WTC11 (cell line): ENCODE results near the gene GABRB1. TPM values are rescaled to one million over a fixed set of nuclear protein-coding genes. Genes with fewer than 3 reads are reported as not detected.

ENCODE experiments used
- ATAC-seq: fragments of 200-7000 bp; cut with Tn5 transposase; 2 replicates; pipeline ENCODE4 v1.10.0; 2021; ENCODE audit warnings: mild to moderate bottlenecking, moderate library complexity
- CTCF ChIA-PET: fragments of 300-600 bp; sonication (Branson Sonifier 250); formaldehyde crosslinking; loops from one replicate; lab custom pipeline; 2021; ENCODE audit warnings: antibody characterized with exemption; lab: Charles Lee
- POLR2A ChIA-PET: fragments of 350-600 bp; sonication (Branson Sonifier 250); formaldehyde crosslinking; loops from one replicate; lab custom pipeline; 2021; ENCODE audit warnings: antibody characterized with exemption; lab: Charles Lee
- DNase-seq: peaks from one replicate; pipeline ENCODE4 v3.0.0; 2021; ENCODE audit warnings: low spot score
- H3K27ac Mint-ChIP-seq: 2 replicates; pipeline ENCODE4 v1.8.0; 2021; ENCODE audit warnings: mixed read lengths
- H3K27me3 Mint-ChIP-seq: 2 replicates; pipeline ENCODE4 v1.8.0; 2021; ENCODE audit warnings: low read depth, mild to moderate bottlenecking, moderate library complexity, mixed read lengths
- H3K36me3 Mint-ChIP-seq: 2 replicates; pipeline ENCODE4 v1.8.0; 2021; ENCODE audit warnings: mixed read lengths
- H3K4me1 Mint-ChIP-seq: 2 replicates; pipeline ENCODE4 v1.8.0; 2022; ENCODE audit warnings: mixed read lengths
- H3K4me3 Mint-ChIP-seq: 2 replicates; pipeline ENCODE4 v1.8.0; 2021; ENCODE audit warnings: mild to moderate bottlenecking, moderate library complexity, mixed read lengths
- H3K9me3 Mint-ChIP-seq: 2 replicates; pipeline ENCODE4 v1.8.0; 2021; ENCODE audit warnings: mixed read lengths
- CBFB ChIP-seq: sonication (generic); formaldehyde crosslinking; IDR thresholded peaks from 2 replicates; pipeline ENCODE4 v1.8.1; 2022; ENCODE audit warnings: mild to moderate bottlenecking, low read depth, missing genetic modification reagents
- GABPB1 ChIP-seq: sonication (generic); formaldehyde crosslinking; IDR thresholded peaks from 2 replicates; pipeline ENCODE4 v1.8.1; 2023; ENCODE audit warnings: mild to moderate bottlenecking, missing genetic modification reagents
- IRF2 ChIP-seq: sonication (generic); formaldehyde crosslinking; IDR thresholded peaks from 2 replicates; pipeline ENCODE4 v1.8.0; 2022; ENCODE audit warnings: low read depth, missing genetic modification reagents, borderline replicate concordance
- JAZF1 ChIP-seq: fragments of 250-450 bp; sonication (Bioruptor Pico); IDR thresholded peaks from 2 replicates; pipeline ENCODE4 v1.9.0; 2021; ENCODE audit warnings: moderate library complexity, mild to moderate bottlenecking, inconsistent platforms
- ZNF263 ChIP-seq: sonication (generic); formaldehyde crosslinking; IDR thresholded peaks from 2 replicates; pipeline ENCODE4 v1.8.1; 2022; ENCODE audit warnings: low read depth, mild to moderate bottlenecking, moderate library complexity, missing genetic modification reagents
- ZNF396 ChIP-seq: fragments of 250-450 bp; sonication (Bioruptor Pico); IDR thresholded peaks from 2 replicates; pipeline ENCODE4 v1.8.0; 2021; ENCODE audit warnings: mild to moderate bottlenecking, moderate library complexity, borderline replicate concordance
- total RNA-seq: library from RNA; stranded (reverse); gene quantifications from 3 replicates; pipeline ENCODE4 v1.2.3, GENCODE V29; 2021
- TF ChIP-seq, protein P1 (sequence below): fragments of 250-450 bp; sonication (Bioruptor Pico); IDR thresholded peaks from 2 replicates; pipeline ENCODE4 v1.9.0; 2021; ENCODE audit warnings: mild to moderate bottlenecking
- TF ChIP-seq, protein P2 (sequence below): fragments of 250-450 bp; sonication (Bioruptor Pico); conservative IDR thresholded peaks from 2 replicates; pipeline ENCODE4 v1.9.0; 2021; ENCODE audit warnings: mild to moderate bottlenecking
- TF ChIP-seq, protein P3 (sequence below): fragments of 200-600 bp; IDR thresholded peaks from 2 replicates; pipeline ENCODE4 v1.8.0; 2022; ENCODE audit warnings: antibody characterized with exemption
- TF ChIP-seq, protein P4 (sequence below): fragments of 250-450 bp; sonication (Bioruptor Pico); IDR thresholded peaks from 2 replicates; pipeline ENCODE4 v1.9.0; 2021; ENCODE audit warnings: mild to moderate bottlenecking, borderline replicate concordance

The GABRB1 gene
- total RNA-seq, 1 experiment from 2014 or later, result 0.66 TPM

DNA sequence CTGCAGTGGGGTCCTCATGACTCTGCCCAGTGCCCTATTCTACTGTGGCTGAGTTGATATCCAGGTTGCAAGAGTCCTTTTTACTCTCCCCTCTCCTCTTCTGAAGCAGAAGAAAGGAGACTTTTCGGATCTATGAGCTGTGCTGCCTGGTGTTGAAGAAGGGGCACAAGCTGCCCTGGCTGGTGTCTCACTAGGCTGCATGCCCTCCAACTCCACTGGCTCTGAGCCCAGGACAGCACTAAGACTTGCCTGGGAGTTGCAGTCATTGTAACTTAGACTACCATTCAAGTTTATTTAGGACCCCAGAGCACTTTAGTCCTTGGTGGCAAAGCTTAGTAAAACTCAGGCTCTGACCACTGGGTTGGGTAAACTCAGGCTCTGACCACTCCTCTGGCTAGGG lies 89.4 kb downstream of the GABRB1 start (continued):
- TF ChIP-seq ZNF396 (CRISPR knock-in tag) (no peak), GABPB1 (CRISPR knock-in tag) (no peak), CBFB (CRISPR knock-in tag) (no peak), ZNF263 (CRISPR knock-in tag) (no peak), IRF2 (no peak), JAZF1 (CRISPR knock-in tag) (no peak)
- TF ChIP-seq, protein P1, sequence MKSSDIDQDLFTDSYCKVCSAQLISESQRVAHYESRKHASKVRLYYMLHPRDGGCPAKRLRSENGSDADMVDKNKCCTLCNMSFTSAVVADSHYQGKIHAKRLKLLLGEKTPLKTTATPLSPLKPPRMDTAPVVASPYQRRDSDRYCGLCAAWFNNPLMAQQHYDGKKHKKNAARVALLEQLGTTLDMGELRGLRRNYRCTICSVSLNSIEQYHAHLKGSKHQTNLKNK (CRISPR knock-in tag), result no peak
- TF ChIP-seq, protein P2, sequence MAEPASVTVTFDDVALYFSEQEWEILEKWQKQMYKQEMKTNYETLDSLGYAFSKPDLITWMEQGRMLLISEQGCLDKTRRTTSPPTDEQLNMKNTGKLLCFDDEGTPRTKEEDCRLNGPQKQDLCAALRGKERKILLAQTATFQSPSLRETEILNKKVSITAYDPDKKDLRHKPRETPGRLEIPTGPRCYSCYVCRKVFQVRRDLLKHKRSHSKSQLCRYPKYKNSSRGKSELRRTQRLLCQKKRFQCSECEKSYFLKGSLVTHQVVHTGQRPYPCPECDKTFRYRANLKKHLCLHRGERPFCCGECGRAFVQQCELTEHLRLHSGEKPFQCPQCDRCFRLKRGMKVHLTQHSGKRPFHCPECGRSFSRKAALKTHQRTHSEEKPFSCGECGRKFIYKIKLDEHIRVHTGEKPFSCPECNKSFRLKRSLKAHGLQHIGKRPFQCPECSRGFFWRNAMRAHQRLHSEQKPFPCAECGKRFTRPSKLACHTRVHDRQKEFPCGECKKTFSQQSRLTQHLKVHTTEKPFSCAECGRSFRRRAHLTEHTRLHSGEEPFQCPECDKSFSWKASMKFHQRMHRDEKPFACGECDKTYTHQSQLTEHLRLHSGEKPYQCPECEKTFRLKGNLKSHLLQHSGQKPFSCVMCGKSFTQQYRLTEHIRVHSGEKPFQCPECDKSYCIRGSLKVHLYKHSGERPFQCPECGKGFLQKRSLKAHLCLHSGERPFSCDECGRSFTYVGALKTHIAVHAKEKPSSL (CRISPR knock-in tag), result no peak

DNA sequence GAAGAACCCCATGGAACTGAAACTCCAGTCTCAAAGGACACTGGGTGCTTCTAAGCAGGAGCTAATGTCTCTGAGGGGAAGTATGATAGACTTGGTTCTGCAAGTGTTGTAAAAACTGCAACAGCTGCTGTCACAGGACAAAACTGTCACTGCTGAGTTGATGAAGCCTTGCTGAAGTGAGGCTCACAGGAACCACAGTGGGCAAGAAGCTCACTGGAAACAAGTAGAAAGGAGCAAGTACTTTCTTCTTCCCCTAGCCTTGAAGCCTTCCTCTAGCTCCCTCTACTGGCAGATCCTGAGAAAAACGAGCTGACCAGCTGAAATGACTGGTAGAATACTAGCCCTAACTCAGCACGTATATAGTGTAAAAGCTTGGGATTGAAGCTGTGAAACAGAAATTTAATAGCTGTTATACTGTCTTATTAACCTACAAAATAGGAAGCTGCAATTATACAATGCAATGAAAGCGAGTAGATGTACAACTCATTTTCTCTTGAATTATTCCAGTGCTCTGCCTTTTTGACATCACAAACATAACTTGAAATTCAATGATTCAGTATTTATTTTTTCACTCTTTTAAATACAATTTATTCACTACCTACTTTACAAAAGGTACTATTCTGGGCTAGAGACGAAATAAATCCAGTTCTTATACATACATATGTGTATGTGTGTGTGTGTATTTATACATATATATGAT lies 91.4 kb downstream of the GABRB1 start:
- CTCF ChIA-PET, result interaction anchor here (0.6 to 1.3 kb wide), 34 partner anchors 8 to 443 kb away, joined by 3 to 12 read pairs (median 4); partner anchors contain the start of gene GABRA4
- H3K36me3 Mint-ChIP-seq, result no peaks in the 10 kb centered on the region
- no peak overlapping the region for H3K4me3 Mint-ChIP-seq

More for the DNA sequence above, 91.4 kb downstream of the GABRB1 start:
- DNase-seq, result peak; percentile 75
- POLR2A ChIA-PET, result no interaction called here
- Mint-ChIP-seq H3K27ac (no peak overlapping the region), H3K9me3 (no peaks in the 10 kb centered on the region), H3K4me1 (no peaks in the 10 kb centered on the region), H3K27me3 (no peaks in the 10 kb centered on the region)
- TF ChIP-seq, protein P3, sequence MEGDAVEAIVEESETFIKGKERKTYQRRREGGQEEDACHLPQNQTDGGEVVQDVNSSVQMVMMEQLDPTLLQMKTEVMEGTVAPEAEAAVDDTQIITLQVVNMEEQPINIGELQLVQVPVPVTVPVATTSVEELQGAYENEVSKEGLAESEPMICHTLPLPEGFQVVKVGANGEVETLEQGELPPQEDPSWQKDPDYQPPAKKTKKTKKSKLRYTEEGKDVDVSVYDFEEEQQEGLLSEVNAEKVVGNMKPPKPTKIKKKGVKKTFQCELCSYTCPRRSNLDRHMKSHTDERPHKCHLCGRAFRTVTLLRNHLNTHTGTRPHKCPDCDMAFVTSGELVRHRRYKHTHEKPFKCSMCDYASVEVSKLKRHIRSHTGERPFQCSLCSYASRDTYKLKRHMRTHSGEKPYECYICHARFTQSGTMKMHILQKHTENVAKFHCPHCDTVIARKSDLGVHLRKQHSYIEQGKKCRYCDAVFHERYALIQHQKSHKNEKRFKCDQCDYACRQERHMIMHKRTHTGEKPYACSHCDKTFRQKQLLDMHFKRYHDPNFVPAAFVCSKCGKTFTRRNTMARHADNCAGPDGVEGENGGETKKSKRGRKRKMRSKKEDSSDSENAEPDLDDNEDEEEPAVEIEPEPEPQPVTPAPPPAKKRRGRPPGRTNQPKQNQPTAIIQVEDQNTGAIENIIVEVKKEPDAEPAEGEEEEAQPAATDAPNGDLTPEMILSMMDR, result peak; percentile 73
- TF ChIP-seq, protein P4, sequence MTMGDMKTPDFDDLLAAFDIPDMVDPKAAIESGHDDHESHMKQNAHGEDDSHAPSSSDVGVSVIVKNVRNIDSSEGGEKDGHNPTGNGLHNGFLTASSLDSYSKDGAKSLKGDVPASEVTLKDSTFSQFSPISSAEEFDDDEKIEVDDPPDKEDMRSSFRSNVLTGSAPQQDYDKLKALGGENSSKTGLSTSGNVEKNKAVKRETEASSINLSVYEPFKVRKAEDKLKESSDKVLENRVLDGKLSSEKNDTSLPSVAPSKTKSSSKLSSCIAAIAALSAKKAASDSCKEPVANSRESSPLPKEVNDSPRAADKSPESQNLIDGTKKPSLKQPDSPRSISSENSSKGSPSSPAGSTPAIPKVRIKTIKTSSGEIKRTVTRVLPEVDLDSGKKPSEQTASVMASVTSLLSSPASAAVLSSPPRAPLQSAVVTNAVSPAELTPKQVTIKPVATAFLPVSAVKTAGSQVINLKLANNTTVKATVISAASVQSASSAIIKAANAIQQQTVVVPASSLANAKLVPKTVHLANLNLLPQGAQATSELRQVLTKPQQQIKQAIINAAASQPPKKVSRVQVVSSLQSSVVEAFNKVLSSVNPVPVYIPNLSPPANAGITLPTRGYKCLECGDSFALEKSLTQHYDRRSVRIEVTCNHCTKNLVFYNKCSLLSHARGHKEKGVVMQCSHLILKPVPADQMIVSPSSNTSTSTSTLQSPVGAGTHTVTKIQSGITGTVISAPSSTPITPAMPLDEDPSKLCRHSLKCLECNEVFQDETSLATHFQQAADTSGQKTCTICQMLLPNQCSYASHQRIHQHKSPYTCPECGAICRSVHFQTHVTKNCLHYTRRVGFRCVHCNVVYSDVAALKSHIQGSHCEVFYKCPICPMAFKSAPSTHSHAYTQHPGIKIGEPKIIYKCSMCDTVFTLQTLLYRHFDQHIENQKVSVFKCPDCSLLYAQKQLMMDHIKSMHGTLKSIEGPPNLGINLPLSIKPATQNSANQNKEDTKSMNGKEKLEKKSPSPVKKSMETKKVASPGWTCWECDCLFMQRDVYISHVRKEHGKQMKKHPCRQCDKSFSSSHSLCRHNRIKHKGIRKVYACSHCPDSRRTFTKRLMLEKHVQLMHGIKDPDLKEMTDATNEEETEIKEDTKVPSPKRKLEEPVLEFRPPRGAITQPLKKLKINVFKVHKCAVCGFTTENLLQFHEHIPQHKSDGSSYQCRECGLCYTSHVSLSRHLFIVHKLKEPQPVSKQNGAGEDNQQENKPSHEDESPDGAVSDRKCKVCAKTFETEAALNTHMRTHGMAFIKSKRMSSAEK (CRISPR knock-in tag), result no peak
- TF ChIP-seq, protein P1 (CRISPR knock-in tag), result no peak
- ATAC-seq, result peak; percentile 88
